ENCODE data around the gene DDX4. TPM values are rescaled to one million over a fixed set of nuclear protein-coding genes. Genes with fewer than 3 reads are reported as not detected.

DDX4 gene
- polyA plus RNA-seq, 1 donor: 0.06 TPM

GRCh38 chr5:55821731-55822512 is 84.1 kb downstream of the DDX4 start:
- no peak for DNase-seq (ENCODE audit: low read depth)

DNA sequence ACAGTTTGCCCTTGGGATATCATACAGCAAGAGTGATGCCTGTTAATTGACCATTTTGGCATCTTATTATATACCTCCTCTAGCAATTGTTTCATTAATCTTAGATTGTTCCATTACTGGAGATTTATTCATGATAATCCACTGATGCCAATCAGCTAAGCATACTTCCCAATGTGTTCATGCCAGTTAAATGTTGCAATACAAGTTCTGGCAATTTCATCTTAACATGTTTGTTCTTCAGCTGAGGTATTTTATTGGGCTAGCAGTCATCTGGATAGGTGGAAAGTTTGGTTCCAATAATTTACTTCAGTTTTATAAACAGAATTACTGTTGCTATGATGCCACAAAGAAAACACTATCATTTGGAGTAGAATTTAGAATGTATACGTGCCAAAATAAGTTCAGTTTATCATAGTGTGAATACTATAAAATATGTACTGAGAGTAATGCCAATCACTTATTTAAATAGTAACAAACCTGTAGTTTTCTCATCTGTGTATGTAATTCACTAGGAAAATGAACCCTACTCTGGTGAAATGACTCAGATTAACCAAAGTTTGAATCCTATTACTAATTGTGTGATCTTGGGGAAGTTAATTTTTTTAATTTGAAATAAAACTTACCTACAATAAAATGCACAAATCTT is 85.4 kb downstream of the DDX4 start:
- DNase-seq (ENCODE audit: low read depth): no peak

GRCh38 chr5:55829956-55830355 is 92.1 kb downstream of the DDX4 start:
- DNase-seq (ENCODE audit: low read depth): no peak

DNA sequence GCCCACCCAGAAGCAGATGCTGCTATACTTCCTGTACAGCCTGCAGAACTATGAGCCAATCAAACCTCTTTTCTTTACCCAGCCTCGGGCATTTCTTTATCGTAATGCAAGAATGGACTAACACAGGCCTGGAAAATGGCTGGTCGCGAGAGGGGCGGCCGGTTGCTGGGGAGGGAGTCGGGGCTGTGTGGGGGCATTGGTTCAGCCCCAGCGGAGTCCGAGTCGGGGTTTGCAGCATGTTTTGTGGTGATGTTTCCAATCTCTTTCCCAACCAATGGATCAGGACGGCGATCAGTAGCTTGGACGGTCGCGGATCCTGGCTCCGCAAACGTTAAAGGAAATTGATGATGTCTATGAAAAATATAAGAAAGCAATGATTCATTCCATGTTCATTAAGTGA is 94.6 kb downstream of the DDX4 start:
- DNase-seq (ENCODE audit: low read depth): no peak

DNA sequence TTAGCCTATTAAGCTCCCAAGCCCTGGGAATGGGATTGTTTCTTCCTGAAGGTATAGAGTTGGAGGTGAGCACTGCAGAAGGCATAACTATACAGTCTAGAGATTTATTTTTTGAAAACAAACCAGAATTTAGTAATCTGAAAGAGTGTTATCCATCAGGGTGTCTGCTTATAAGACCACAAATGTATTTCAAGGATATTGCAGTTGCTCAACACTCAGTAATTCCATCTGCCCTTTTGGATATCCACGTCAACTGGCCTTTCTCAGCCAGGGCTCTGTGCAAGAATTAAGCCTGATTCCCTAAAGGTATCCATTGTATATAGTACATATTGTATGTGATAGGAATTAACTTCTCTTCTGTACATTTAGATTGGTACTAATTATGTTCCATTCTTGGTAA is 98.3 kb downstream of the DDX4 start:
- no peak for DNase-seq (ENCODE audit: low read depth)

- no peak for DNase-seq (ENCODE audit: low read depth)
These were observed 104.1 kb downstream of the DDX4 start for GRCh38 chr5:55841976-55842375.

DNA sequence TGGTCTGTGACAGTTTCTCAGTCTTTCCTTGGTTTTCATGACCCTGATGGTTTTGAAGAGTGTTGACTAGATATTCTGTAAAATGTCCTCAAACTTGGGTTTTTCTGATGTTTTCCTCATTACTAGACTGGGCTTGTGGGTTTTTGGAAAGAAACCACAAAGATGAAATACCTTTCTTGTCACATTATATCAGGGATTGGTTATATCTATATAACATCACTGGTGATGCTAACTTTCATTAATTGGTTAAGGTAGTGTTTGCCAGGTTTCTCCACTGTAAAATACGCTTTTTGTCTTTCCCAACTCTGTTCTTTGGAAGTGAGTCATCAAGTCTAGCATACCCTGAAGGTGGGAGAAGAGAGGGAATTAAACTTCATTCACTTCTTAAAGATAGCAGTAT is 110.0 kb downstream of the DDX4 start:
- DNase-seq (ENCODE audit: low read depth): no peak

GRCh38 chr5:55848783-55849182 is 110.9 kb downstream of the DDX4 start:
- no peak for DNase-seq (ENCODE audit: low read depth)

- no peak for DNase-seq (ENCODE audit: low read depth)
These were observed 113.2 kb downstream of the DDX4 start, which contains the start of gene IL31RA for GRCh38 chr5:55850839-55851674. IL31RA (plus strand) TSS chr5:55851357; CDS start chr5:55851571, 214 bp downstream.

- DNase-seq (ENCODE audit: low read depth): no peak
These were observed 113.8 kb downstream of the DDX4 start for GRCh38 chr5:55851675-55851979.

GRCh38 chr5:55852503-55852902 is 114.6 kb downstream of the DDX4 start:
- DNase-seq (ENCODE audit: low read depth): no peak

GRCh38 chr5:55853041-55853670 is 115.3 kb downstream of the DDX4 start:
- no peak for DNase-seq (ENCODE audit: low read depth)

DNA sequence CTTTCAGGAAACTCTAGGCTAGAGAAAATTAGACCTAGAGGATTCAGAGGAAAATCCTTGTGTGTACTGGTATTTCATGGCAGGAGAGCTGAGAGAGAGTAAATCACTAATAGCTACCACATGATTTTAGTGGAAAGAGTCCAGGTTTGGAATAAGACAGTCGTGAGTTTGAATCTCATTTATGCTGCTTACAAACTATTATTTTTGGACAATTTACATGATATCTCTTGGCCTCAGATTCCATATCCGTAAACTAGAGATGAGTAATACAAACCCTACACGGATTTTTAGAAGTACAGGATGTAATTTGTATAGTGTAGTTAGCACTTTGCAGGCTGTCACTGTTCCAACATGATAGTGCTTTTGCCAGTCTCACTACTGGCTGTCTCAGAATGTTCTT is 116.0 kb downstream of the DDX4 start:
- DNase-seq (ENCODE audit: low read depth): no peak

DNA sequence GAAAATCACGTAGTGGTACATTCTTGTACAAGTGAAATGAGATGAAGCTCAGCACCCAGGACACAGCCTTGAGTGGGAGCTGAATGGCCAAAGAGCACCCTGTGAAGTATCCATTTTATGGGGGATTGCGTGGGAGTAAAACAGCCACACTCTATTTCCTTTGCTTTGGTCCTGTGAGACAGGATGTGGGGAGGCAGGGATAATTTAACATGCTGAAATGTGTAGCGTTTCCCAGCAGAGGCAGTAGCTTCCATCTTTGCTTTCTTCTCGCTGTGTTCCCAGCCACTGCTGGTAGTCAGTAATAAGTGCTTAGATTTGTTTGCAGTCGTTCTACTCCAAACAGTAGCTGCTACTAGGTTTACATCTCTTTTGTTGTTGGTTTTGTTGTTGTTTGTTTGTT is 117.6 kb downstream of the DDX4 start:
- no peak for DNase-seq (ENCODE audit: low read depth)

DNA sequence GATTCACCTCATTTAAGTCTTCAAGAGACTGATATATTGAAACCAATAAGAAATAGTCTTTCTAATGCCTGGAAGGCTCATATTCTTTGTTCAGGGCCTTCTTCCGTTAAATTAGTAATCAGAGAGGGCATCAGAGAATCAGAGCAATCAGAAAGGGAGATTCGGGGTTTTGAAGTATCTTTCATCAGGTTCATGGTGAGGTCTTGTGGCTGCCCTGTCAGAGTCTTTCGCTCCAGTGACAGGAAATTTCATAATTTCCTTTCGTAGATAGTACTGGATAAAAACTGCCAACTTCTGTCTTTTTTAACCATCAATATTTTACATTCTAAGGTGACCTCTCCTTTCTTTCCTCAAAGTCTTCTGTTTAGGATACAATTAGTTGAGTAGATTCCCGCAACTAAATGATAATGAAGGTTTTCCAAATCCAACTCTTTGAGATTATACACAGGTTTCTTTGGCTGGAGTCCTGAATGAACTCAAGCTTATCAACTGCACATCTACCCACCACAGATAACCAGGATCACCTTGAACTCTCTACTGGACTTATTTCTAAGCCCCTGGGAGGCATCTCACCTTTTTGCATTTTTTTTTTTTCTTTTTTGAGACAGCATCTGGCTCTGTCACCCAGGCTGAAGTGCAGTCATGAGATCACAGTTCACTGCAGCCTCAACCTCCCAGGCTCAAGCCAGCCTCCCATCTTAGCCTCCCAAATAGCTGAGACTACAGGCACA is 118.8 kb downstream of the DDX4 start:
- no peak for DNase-seq (ENCODE audit: low read depth)

DNA sequence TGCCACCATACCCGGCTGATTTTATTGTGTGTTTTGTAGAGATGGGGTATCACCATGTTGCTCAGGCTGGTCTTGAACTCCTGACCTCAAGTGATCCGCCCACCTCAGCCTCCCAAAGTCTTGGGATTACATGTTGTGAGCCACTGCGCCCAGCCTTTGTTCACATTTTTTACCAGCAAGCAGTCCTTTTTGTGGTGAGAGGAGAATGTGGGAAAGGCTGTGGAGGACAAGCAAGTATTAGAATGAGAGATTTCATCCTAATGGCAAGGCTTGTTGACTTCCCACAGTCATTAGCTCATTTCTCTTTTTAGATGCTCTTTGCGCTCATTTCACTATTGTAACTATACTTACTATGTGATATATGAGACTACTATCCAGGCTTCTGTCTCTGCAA is 119.4 kb downstream of the DDX4 start:
- no peak for DNase-seq (ENCODE audit: low read depth)

GRCh38 chr5:55858104-55858503 is 120.2 kb downstream of the DDX4 start:
- no peak for DNase-seq (ENCODE audit: low read depth)

DNA sequence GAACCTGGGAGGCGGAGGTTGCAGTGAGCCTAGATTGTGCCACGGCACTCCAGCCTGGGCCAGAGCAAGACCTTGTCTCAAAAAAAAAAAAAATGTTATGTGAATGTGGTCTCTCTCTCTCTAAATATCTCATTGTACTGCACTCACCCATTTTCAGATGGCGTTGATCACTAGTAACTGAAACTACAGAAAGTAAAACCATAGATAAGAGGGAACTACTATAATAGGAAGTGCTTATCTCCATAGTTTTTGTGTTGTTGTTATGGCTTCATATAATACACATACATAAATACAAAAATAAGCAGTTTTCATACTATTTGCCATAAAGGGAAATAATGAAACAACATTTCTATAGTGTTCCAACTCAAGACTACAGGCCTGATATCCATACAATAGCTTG is 122.4 kb downstream of the DDX4 start:
- no peak for DNase-seq (ENCODE audit: low read depth)

DNA sequence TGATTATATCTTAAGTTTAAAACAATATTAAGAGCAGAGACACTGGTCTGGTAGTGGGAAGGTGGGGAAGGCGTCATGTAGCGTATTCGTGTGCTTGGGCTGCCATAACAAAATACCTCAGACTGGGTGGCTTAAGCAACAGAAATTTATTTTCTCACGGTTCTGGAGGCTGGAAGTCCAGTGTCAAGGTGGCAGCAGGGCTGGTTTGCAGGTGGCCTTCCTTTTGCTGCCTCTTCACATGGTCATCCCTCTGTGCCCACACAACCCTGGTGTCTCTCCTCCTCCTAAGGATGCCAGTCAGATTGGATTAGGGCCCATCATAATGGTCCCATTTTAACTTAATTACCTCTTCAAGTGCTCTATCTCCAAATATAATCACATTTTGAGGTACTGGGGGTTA is 122.8 kb downstream of the DDX4 start:
- no peak for DNase-seq (ENCODE audit: low read depth)

- DNase-seq (ENCODE audit: low read depth): no peak
These were observed 127.0 kb downstream of the DDX4 start for GRCh38 chr5:55864606-55865541.

Data from forelimb muscle (tissue), 1 donor.